Breast epithelium (tissue), 3 donors: ENCODE measurements around the gene CALY.

Experiments used
- CTCF ChIP-seq, 3 donors: fragments of 450-650 bp; IDR thresholded peaks; one replicate each; pipeline ENCODE4 v1.5.1; 2016 to 2017; ENCODE audit warnings: antibody characterized with exemption in 3 of 3, mild to moderate bottlenecking in 3 of 3, moderate library complexity in 3 of 3
- POLR2AphosphoS5 ChIP-seq, 3 donors: sonication (generic); formaldehyde crosslinking; IDR thresholded peaks; one replicate each; pipeline ENCODE4 v1.6.1; 2017; ENCODE audit warnings: antibody characterized with exemption in 3 of 3

GRCh38 chr10:133286366-133286765 is 50.3 kb downstream of the CALY start:
- TF ChIP-seq POLR2AphosphoS5 (IDR thresholded peaks at IDR 0.05) (no peak), CTCF (IDR thresholded peaks at IDR 0.05) (no peak)
